Esophagus squamous epithelium (tissue), 4 donors: Measurements from ENCODE around the gene ITGA5.

ENCODE experiments used
- CTCF ChIP-seq, 6 experiments: fragments of 450-650 bp in 4 of 6; fragments of 200-600 bp in 2 of 6; sonication (generic) in 2 of 6; IDR thresholded peaks; one replicate each; pipeline ENCODE4 v1.5.1; 2016 to 2019; ENCODE audit warnings: antibody characterized with exemption in 6 of 6, mild to moderate bottlenecking in 4 of 6, moderate library complexity in 4 of 6
- POLR2A ChIP-seq, 4 donors: fragments of 450-650 bp; IDR thresholded peaks; one replicate each; pipeline ENCODE4 v1.6.1; 2017; ENCODE audit warnings: antibody characterized with exemption in 4 of 4, mild to moderate bottlenecking in 4 of 4, moderate library complexity in 3 of 4

- TF ChIP-seq CTCF (IDR thresholded peaks at IDR 0.05) (no peak), POLR2A (IDR thresholded peaks at IDR 0.05) (no peak)
Measured at GRCh38 chr12:54448344-54448743, 29.3 kb upstream of the ITGA5 start.
